ENCODE results near the gene SCUBE3.

DNA sequence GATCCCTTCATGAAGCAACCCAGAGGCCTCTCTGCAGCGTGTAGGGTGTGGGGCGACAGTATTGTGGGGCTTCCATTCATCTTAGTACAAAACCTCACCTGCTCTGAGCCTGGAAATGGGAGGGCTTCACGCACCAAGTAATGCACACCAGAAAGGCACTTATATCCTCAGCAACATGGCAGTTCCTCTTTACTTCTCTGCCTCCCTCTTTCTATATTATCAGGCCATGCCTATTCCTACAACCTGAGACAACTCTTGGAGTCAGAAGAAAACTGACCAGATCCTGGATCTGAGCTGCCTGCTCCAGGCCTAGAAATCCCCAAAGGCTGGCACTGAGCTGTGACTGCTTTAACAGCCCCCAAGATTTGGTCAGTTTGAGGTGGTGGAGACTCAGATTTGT, 38.2 kb downstream of the SCUBE3 start:
- TF ChIP-seq EZH2 (IDR thresholded peaks at IDR 0.05; ENCODE audit: insufficient read depth, poor library complexity, severe bottlenecking): no peak
- TF ChIP-seq EZH2phosphoT487 (IDR thresholded peaks at IDR 0.05; ENCODE audit: insufficient read depth, low read depth): no peak

Data from GM23248 (cell line).